ENCODE measurements around the gene PCP2.

GRCh38 chr19:7602240-7602934 is 31.1 kb downstream of the PCP2 start:
- TF ChIP-seq, protein P1, sequence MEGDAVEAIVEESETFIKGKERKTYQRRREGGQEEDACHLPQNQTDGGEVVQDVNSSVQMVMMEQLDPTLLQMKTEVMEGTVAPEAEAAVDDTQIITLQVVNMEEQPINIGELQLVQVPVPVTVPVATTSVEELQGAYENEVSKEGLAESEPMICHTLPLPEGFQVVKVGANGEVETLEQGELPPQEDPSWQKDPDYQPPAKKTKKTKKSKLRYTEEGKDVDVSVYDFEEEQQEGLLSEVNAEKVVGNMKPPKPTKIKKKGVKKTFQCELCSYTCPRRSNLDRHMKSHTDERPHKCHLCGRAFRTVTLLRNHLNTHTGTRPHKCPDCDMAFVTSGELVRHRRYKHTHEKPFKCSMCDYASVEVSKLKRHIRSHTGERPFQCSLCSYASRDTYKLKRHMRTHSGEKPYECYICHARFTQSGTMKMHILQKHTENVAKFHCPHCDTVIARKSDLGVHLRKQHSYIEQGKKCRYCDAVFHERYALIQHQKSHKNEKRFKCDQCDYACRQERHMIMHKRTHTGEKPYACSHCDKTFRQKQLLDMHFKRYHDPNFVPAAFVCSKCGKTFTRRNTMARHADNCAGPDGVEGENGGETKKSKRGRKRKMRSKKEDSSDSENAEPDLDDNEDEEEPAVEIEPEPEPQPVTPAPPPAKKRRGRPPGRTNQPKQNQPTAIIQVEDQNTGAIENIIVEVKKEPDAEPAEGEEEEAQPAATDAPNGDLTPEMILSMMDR (IDR thresholded peaks at IDR 0.05): no peak
- TF ChIP-seq POLR2A (IDR thresholded peaks at IDR 0.05): no peak

Data from suprapubic skin (tissue), 3 donors.